Transverse colon (tissue), 3 donors: Measurements from ENCODE around the gene TPSG1.

Experiments
- EP300 ChIP-seq: sonication (generic); formaldehyde crosslinking; IDR thresholded peaks from one replicate; pipeline ENCODE4 v1.6.1; 2017; ENCODE audit warnings: antibody characterized with exemption, low read depth
- TF ChIP-seq, protein P1 (sequence below), 5 experiments: fragments of 200-600 bp in 3 of 5; fragments of 450-650 bp in 2 of 5; sonication (generic) in 3 of 5; IDR thresholded peaks; 1 replicate in 2 of 5; 2 replicates in 3 of 5; pipeline ENCODE4 v1.5.1; 2016 to 2017; ENCODE audit warnings: antibody characterized with exemption in 5 of 5, inconsistent platforms in 3 of 5, mild to moderate bottlenecking in 2 of 5, moderate library complexity in 1 of 5

DNA sequence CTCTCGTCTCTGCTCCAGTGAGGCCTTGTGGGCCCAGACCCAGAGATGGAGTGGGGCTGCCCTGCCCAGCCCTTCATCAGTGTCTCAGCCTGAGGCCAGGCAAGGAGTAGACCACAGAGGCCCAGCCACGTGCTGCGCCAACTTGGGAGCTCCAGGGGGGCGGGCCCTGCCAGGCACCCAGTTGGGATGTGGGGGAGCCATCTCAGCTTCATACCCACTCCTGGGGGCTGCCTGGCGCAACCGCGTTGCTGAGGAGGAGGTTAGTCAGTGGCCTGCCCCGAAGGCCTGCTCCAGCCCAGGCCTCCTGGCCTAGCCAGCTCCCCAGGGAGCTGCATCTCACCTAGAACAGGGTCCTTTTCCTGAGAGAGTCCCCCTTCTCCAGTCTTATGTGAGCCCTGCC lies 11.8 kb downstream of the TPSG1 start:
- TF ChIP-seq, protein P1, sequence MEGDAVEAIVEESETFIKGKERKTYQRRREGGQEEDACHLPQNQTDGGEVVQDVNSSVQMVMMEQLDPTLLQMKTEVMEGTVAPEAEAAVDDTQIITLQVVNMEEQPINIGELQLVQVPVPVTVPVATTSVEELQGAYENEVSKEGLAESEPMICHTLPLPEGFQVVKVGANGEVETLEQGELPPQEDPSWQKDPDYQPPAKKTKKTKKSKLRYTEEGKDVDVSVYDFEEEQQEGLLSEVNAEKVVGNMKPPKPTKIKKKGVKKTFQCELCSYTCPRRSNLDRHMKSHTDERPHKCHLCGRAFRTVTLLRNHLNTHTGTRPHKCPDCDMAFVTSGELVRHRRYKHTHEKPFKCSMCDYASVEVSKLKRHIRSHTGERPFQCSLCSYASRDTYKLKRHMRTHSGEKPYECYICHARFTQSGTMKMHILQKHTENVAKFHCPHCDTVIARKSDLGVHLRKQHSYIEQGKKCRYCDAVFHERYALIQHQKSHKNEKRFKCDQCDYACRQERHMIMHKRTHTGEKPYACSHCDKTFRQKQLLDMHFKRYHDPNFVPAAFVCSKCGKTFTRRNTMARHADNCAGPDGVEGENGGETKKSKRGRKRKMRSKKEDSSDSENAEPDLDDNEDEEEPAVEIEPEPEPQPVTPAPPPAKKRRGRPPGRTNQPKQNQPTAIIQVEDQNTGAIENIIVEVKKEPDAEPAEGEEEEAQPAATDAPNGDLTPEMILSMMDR (IDR thresholded peaks at IDR 0.05): no peak
- no peak for TF ChIP-seq EP300
